ENCODE data around the gene SLC30A4. TPM values are rescaled to one million over a fixed set of nuclear protein-coding genes. Genes with fewer than 3 reads are reported as not detected.

The SLC30A4 gene
- total and polyA plus RNA-seq, 2 of the 8 experiments (the other 6 are each of a cell fraction or from before 2014, with no cell fraction given) = under 0.01 to 0.07 TPM

DNA sequence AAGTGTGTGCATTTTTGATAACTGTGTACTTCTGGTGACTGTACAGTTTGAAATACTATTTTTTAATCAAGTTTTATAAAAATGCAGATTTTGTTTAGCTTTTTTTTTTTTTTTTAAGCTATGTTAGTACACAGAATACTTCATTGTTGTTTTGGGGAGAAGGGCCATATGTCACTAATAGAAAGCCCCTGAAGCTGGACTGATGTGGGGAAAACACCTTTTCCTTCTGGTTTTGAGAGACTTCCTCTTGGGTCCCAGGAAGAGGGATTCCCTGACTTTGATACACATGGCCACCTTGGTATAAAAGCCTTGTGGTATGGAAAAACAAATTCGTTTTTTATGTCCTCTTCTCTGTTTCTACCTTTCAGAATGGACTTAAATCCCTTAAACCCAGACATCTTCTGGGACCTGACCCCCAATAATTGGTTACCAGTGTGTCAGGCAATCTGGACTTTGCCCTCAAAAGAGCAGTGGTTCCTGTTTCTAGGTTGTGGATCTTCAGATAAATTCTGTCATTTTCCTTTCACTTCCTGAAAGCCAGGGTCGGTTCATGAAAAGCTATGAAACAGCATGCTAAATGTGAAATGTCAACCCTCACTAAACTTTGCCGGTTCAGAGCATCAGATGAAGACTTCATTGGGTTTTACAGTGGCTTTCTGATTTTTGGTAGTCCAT lies 33.5 kb upstream of the SLC30A4 start:
- no peak overlapping the region for H2BK15ac ChIP-seq (ENCODE audit: low read length)
- no peak overlapping the region for H3K9ac ChIP-seq (replicated peaks in 1 of 4; ENCODE audit: extremely low read depth in 1 of 4, low read depth in 3 of 4, low read length in 3 of 4)
- no peak overlapping the region for H2AFZ ChIP-seq (ENCODE audit: low read length)
- H3K23ac ChIP-seq (ENCODE audit: insufficient read length) = no peak overlapping the region
- DNase-seq (ENCODE audit: low read depth in 1 of 2, low spot score in 2 of 2) (no peak), FAIRE-seq (no peak)
- no peak overlapping the region for H3K14ac ChIP-seq (ENCODE audit: insufficient read length)
- CTCF ChIA-PET (ENCODE audit: partially characterized antibody) = interaction anchor here (1.2 to 1.8 kb wide), 2 partner anchors 18 to 27 kb away, joined by 3 to 7 read pairs; no protein-coding TSS in a partner anchor
- H3K4me1 ChIP-seq (replicated peaks in 1 of 4; ENCODE audit: control insufficient read depth in 3 of 4, insufficient read depth in 4 of 4, low read length in 3 of 4) = no peaks in the 10 kb centered on the region
- no peak overlapping the region for H3K4me2 ChIP-seq (ENCODE audit: insufficient read depth in 1 of 2, low read depth in 2 of 2, low read length in 2 of 2)
- POLR2A ChIA-PET (ENCODE audit: partially characterized antibody) = no interaction called here
- no peak overlapping the region for H4K8ac ChIP-seq (ENCODE audit: extremely low read depth, insufficient read depth, low read length)
- H3K56ac ChIP-seq (replicated peaks; ENCODE audit: insufficient read length, low read depth, low read length) = no peak overlapping the region
- no peaks in the 10 kb centered on the region; a peak in 1 of 4 replicates for H3K9me3 ChIP-seq (ENCODE audit: insufficient read depth in 2 of 2, low read depth in 1 of 2, low read length in 1 of 2)
- H3K27me3 ChIP-seq (replicated peaks in 1 of 4; ENCODE audit: control insufficient read depth in 3 of 4, extremely low read depth in 1 of 4, insufficient read depth in 3 of 4, low read length in 3 of 4) = peaks cover 0 to 3% (median 0%) of the 10 kb centered on the region in 4 experiments; a peak in 2 of 7 replicates
- H3K18ac ChIP-seq (ENCODE audit: extremely low read depth, low read length) = no peak overlapping the region
- H3K27ac ChIP-seq (ENCODE audit: low read depth, low read length) = no peak overlapping the region
- no peak overlapping the region for H2BK20ac ChIP-seq (ENCODE audit: low read length)
- 58% methylated on average over 3 of the region's 3 CpGs; no CpG with 5 or more reads in 1 of the 2 experiments for WGBS, 2 experiments (ENCODE audit: extremely low coverage in 1 of 2, insufficient coverage in 1 of 2, insufficient read length in 1 of 2, insufficient replicate concordance in 2 of 2, low coverage in 1 of 2, low lambda C conversion rate in 2 of 2, missing lambda C conversion rate in 1 of 2)
- H3K23me2 ChIP-seq (ENCODE audit: low read depth, low read length) = no peaks in the 10 kb centered on the region
- no peak overlapping the region for H4K5ac ChIP-seq (ENCODE audit: insufficient read length, low read depth, low read length)
- no peaks in the 10 kb centered on the region for H4K20me1 ChIP-seq (replicated peaks in 1 of 2; ENCODE audit: control insufficient read depth in 1 of 2, insufficient read depth in 2 of 2, low read length in 2 of 2)
- H3K4ac ChIP-seq (replicated peaks; ENCODE audit: insufficient read length, low read depth, low read length) = no peak overlapping the region
- H3K79me2 ChIP-seq (ENCODE audit: control insufficient read depth in 1 of 2, insufficient read depth in 2 of 2, low read length in 2 of 2) = no peaks in the 10 kb centered on the region
- H3K36me3 ChIP-seq (ENCODE audit: control insufficient read depth in 2 of 4, insufficient read depth in 4 of 4, low read length in 3 of 4) = no peaks in the 10 kb centered on the region
- no peak overlapping the region for H4K91ac ChIP-seq (replicated peaks; ENCODE audit: insufficient read length, low read length)
- no peaks in the 10 kb centered on the region for H3K79me1 ChIP-seq (ENCODE audit: low read depth, low read length)
- H3K4me3 ChIP-seq (ENCODE audit: extremely low read depth in 1 of 4, insufficient read depth in 2 of 4, low read depth in 3 of 4, low read length in 4 of 4) = no peak overlapping the region
- no peak overlapping the region for H2BK5ac ChIP-seq (ENCODE audit: low read depth, low read length)
- H2BK12ac ChIP-seq (ENCODE audit: low read depth, low read length) = no peak overlapping the region
- H2BK120ac ChIP-seq (replicated peaks; ENCODE audit: low read depth, low read length) = no peak overlapping the region
- no peak overlapping the region for H2AK5ac ChIP-seq (ENCODE audit: low read depth, low read length)
- TF ChIP-seq TAF1 (IDR thresholded peaks at IDR 0.05; ENCODE audit: low read depth, low read length) (no peak), YY1 (IDR thresholded peaks at IDR 0.05; ENCODE audit: low read depth, low read length) (no peak), EGR1 (IDR thresholded peaks at IDR 0.05; ENCODE audit: borderline replicate concordance, low read depth, low read length) (no peak), TEAD4 (IDR thresholded peaks at IDR 0.05; ENCODE audit: low read depth, low read length) (no peak), JUN (IDR thresholded peaks at IDR 0.05; ENCODE audit: low read depth, low read length) (no peak), SIN3A (conservative IDR thresholded peaks at IDR 0.05 in 1 of 2, IDR thresholded peaks at IDR 0.05 in 1 of 2; ENCODE audit: low read depth in 1 of 2, low read length in 2 of 2) (no peak), RAD21 (IDR thresholded peaks at IDR 0.05 in 1 of 2, conservative IDR thresholded peaks at IDR 0.05 in 1 of 2; ENCODE audit: low read depth in 2 of 2, low read length in 2 of 2) (no peak), EZH2 (IDR thresholded peaks at IDR 0.05; ENCODE audit: low read depth, low read length, severe bottlenecking) (no peak), SRF (IDR thresholded peaks at IDR 0.05; ENCODE audit: low read depth, low read length) (no peak), GTF2F1 (IDR thresholded peaks at IDR 0.05; ENCODE audit: borderline replicate concordance, low read depth, low read length) (no peak)
- TF ChIP-seq, protein P1, sequence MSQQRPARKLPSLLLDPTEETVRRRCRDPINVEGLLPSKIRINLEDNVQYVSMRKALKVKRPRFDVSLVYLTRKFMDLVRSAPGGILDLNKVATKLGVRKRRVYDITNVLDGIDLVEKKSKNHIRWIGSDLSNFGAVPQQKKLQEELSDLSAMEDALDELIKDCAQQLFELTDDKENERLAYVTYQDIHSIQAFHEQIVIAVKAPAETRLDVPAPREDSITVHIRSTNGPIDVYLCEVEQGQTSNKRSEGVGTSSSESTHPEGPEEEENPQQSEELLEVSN (IDR thresholded peaks at IDR 0.05) = no peak

Data from H1 (cell line).